ENCODE data around the gene E2F4.
A peak's percentile ranks its signal among the peaks of the same experiment; 100 is the strongest.

DNA sequence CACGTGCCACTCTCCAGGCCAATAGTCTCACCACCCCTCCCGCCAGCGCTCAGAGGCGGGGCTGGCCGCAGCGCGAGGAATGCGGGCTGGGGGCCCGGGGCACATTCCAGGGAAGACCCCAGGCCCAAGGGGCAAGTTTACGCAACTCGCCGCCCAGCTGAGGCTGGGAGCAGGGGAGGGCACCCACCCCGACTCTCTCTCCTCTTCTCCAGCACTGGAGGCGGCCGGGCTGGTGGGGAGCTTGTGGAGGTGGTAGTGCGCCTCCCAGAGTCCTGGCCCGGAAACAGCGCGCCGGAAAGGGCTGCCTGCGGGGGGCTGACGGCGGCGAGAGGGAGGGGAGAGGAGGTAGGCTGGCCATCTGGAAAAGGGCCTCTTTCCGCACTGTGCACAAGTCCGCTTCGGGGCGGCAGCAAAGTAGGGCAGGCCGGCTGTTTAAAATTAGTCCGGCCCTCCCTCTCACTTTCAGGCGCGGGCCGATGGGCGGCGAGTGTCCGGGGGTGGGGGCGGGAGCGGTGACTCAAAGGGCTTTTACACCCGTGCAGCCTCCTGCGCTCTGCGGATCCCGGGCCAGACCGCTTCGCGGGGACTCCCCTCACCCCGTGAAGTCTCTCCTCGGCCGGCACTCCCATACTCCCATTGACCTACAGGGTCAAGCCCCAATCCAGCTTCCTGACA lies 54.3 kb downstream of the E2F4 start:
- TF ChIP-seq, protein P1, sequence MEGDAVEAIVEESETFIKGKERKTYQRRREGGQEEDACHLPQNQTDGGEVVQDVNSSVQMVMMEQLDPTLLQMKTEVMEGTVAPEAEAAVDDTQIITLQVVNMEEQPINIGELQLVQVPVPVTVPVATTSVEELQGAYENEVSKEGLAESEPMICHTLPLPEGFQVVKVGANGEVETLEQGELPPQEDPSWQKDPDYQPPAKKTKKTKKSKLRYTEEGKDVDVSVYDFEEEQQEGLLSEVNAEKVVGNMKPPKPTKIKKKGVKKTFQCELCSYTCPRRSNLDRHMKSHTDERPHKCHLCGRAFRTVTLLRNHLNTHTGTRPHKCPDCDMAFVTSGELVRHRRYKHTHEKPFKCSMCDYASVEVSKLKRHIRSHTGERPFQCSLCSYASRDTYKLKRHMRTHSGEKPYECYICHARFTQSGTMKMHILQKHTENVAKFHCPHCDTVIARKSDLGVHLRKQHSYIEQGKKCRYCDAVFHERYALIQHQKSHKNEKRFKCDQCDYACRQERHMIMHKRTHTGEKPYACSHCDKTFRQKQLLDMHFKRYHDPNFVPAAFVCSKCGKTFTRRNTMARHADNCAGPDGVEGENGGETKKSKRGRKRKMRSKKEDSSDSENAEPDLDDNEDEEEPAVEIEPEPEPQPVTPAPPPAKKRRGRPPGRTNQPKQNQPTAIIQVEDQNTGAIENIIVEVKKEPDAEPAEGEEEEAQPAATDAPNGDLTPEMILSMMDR (IDR thresholded peaks at IDR 0.05; ENCODE audit: low read depth, low read length): peak; percentile 55
- TF ChIP-seq POLR2A (IDR thresholded peaks at IDR 0.05; ENCODE audit: extremely low read depth, insufficient read length): no peak

Data from NB4 (cell line).